A549 (cell line): ENCODE results near the gene PDK4. TPM values are rescaled to one million over a fixed set of nuclear protein-coding genes. Genes with fewer than 3 reads are reported as not detected.
A peak's percentile ranks its signal among the peaks of the same experiment; 100 is the strongest.

Experiments used
- ATAC-seq, 2 experiments: fragments of 200-7000 bp in 1 of 2; fragments of >200 bp in 1 of 2; cut with Nextera tagmentation in 1 of 2; cut with Tn5 transposase in 1 of 2; 3 replicates each; pipeline versions ENCODE4 v1.8.0 to v1.9.1; 2018 to 2020; ENCODE audit warnings: mild to moderate bottlenecking in 1 of 2, moderate library complexity in 1 of 2
- CTCF ChIA-PET: fragments of 300-600 bp; sonication (Branson Sonifier 250); formaldehyde crosslinking; extraction: SDS; loops from one replicate; lab custom pipeline; 2021; ENCODE audit warnings: antibody characterized with exemption, inconsistent platforms; lab: Yijun Ruan, JAX
- POLR2A ChIA-PET: fragments of 350-600 bp; formaldehyde crosslinking; extraction: SDS; loops from one replicate; lab custom pipeline; 2021; ENCODE audit warnings: antibody characterized with exemption, inconsistent platforms; lab: Yijun Ruan, JAX
- DNase-seq, 2 experiments: peaks; one replicate each; pipeline versions ENCODE4 v3.0.0 to v3.0.0-alpha.2; 2011 to 2016; ENCODE audit warnings: low read depth in 1 of 2, low spot score in 1 of 2
- FAIRE-seq: peaks from 2 replicates; lab custom pipeline; 2011; peaks lifted over from hg19 to GRCh38; lab: Jason Lieb, UNC
- H3K27ac ChIP-seq, 2 experiments: fragments of >200 bp; sonication (Bioruptor Twin); formaldehyde crosslinking; 3 replicates each; pipeline ENCODE4 v1.5.1; 2016 to 2017
- H3K4me1 ChIP-seq: fragments of >200 bp; sonication (Bioruptor Twin); formaldehyde crosslinking; 3 replicates; pipeline ENCODE4 v1.6.1; 2016
- H3K4me2 ChIP-seq: fragments of >200 bp; sonication (Bioruptor Twin); formaldehyde crosslinking; 3 replicates; pipeline ENCODE4 v1.6.1; 2016
- H3K4me3 ChIP-seq: fragments of >200 bp; sonication (Bioruptor Twin); formaldehyde crosslinking; 3 replicates; pipeline ENCODE4 v1.5.1; 2016
- H3K9me3 ChIP-seq: fragments of >200 bp; sonication (Bioruptor Twin); formaldehyde crosslinking; 3 replicates; pipeline ENCODE4 v1.6.1; 2016
- ATOH8 ChIP-seq: fragments of 250-450 bp; sonication (Bioruptor Pico); IDR thresholded peaks from 2 replicates; pipeline ENCODE4 v1.5.0; 2020; ENCODE audit warnings: low read depth, mild to moderate bottlenecking, moderate library complexity
- BHLHE40 ChIP-seq: IDR thresholded peaks from 2 replicates; pipeline ENCODE4 v1.6.1; 2012; ENCODE audit warnings: low read depth, low read length, inconsistent platforms
- ELK1 ChIP-seq: fragments of 150-350 bp; IDR thresholded peaks from 2 replicates; pipeline ENCODE4 v1.6.1; 2014; ENCODE audit warnings: low read depth, mild to moderate bottlenecking, low read length
- EP300 ChIP-seq, 2 experiments: fragments of >200 bp; sonication (Bioruptor Twin); formaldehyde crosslinking; IDR thresholded peaks; 2 replicates in 1 of 2; 3 replicates in 1 of 2; pipeline ENCODE4 v1.6.1; 2016 to 2017
- HDAC2 ChIP-seq: fragments of 200-600 bp; sonication (generic); IDR thresholded peaks from 2 replicates; pipeline ENCODE4 v1.6.1; 2016
- HES2 ChIP-seq: fragments of >200 bp; sonication (Bioruptor Twin); formaldehyde crosslinking; IDR thresholded peaks from 2 replicates; pipeline ENCODE4 v1.6.1; 2016
- HEYL ChIP-seq: fragments of 250-450 bp; sonication (Bioruptor Pico); IDR thresholded peaks from 2 replicates; pipeline ENCODE4 v1.8.0; 2021; ENCODE audit warnings: mild to moderate bottlenecking, moderate library complexity
- HOXB5 ChIP-seq: fragments of 250-450 bp; sonication (Bioruptor Pico); IDR thresholded peaks from 2 replicates; pipeline ENCODE4 v1.5.0; 2020; ENCODE audit warnings: mild to moderate bottlenecking, moderate library complexity
- JUN ChIP-seq, 2 experiments: fragments of >200 bp; sonication (Bioruptor Twin); formaldehyde crosslinking; IDR thresholded peaks; 2 replicates in 1 of 2; 3 replicates in 1 of 2; pipeline ENCODE4 v1.6.1; 2016 to 2017
- JUNB ChIP-seq: fragments of >200 bp; sonication (Bioruptor Twin); formaldehyde crosslinking; IDR thresholded peaks from 2 replicates; pipeline ENCODE4 v1.6.1; 2016
- KDM1A ChIP-seq: fragments of 200-600 bp; sonication (generic); IDR thresholded peaks from 2 replicates; pipeline ENCODE4 v1.6.1; 2016; ENCODE audit warnings: low read depth, mild to moderate bottlenecking
- MAFK ChIP-seq: fragments of 450-650 bp; IDR thresholded peaks from 2 replicates; pipeline ENCODE4 v1.6.1; 2014; ENCODE audit not compliant: partially characterized antibody
- MAZ ChIP-seq: fragments of 150-350 bp; IDR thresholded peaks from 2 replicates; pipeline ENCODE4 v1.6.1; 2014; ENCODE audit warnings: antibody characterized with exemption, low read depth, low read length, borderline replicate concordance
- MYC ChIP-seq: IDR thresholded peaks from 2 replicates; pipeline ENCODE4 v1.6.1; 2012; ENCODE audit warnings: mild to moderate bottlenecking, inconsistent platforms, low read length, improper control_type of control experiment, borderline replicate concordance
- NFE2L2 ChIP-seq: fragments of 150-350 bp; conservative IDR thresholded peaks from 2 replicates; pipeline ENCODE4 v1.6.1; 2014; ENCODE audit warnings: low read length
- NPAS2 ChIP-seq: fragments of 250-450 bp; sonication (Bioruptor Pico); IDR thresholded peaks from 2 replicates; pipeline ENCODE4 v1.8.0; 2022; ENCODE audit warnings: mild to moderate bottlenecking, moderate library complexity, borderline replicate concordance
- NR3C1 ChIP-seq: fragments of >200 bp; sonication (Bioruptor Twin); formaldehyde crosslinking; IDR thresholded peaks from 3 replicates; pipeline ENCODE4 v1.6.1; 2017
- RCOR1 ChIP-seq: fragments of 150-350 bp; IDR thresholded peaks from 2 replicates; pipeline ENCODE4 v1.6.1; 2014; ENCODE audit warnings: antibody characterized with exemption, low read length, low read depth
- RFX5 ChIP-seq: fragments of 450-650 bp; IDR thresholded peaks from 2 replicates; pipeline ENCODE4 v1.7.1; 2014; ENCODE audit warnings: antibody characterized with exemption, mild to moderate bottlenecking, moderate library complexity
- ZC3H11A ChIP-seq: fragments of 450-650 bp; IDR thresholded peaks from 2 replicates; pipeline ENCODE4 v1.6.1; 2014; ENCODE audit warnings: antibody characterized with exemption, mild to moderate bottlenecking
- WGBS: methylation state at CpG from one replicate; pipeline ENCODE4 v1.1.6; 2017; ENCODE audit errors: missing lambda C conversion rate; 5-methylcytosine and 5-hydroxymethylcytosine counted together
- polyA plus RNA-seq, 4 experiments: library from polyadenylated mRNA; depleted of rRNA in 3 of 4; stranded (reverse); fragments of >200 nt; fragmentation: RNase III in 1 of 4; extraction: RNeasy Plus Mini Kit Qiagen cat#74134 plus additional on column Dnase treatment in 1 of 4; gene quantifications; 2 replicates in 3 of 4; 3 replicates in 1 of 4; pipeline ENCODE4 v1.2.3, GENCODE V29; 2011 to 2017
- TF ChIP-seq, protein P1 (sequence below): IDR thresholded peaks from 2 replicates; pipeline ENCODE4 v1.6.1; 2012

The PDK4 gene
- polyA plus RNA-seq, 2 of the 4 experiments (the other 2 are of a cell fraction), result 8.6 to 21.9 TPM

DNA sequence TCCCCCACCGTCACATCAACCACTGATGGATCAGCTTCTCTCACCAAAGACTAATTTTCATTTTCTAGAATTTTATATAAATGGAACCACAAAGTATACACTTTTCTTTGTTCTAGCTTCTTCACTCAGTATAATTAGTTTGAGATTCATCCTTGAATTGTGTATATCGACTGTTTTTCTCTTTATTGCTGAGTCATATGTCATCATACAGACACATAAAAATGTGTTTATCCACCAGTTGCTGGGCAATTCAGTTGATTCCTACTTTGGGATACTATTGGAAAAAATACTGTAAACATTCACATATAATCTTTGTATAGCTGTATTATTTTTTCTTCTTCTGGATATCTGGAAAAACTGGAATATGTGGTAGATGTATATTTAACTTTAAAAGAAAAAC, 26.6 kb downstream of the PDK4 start:
- ATAC-seq, result no peak
- no peak overlapping the region for H3K27ac ChIP-seq
- ChIA-PET POLR2A (no interaction called here), CTCF (interaction anchor here (0.6 to 1.1 kb wide), 5 partner anchors 8 to 42 kb away, joined by 3 read pairs; no protein-coding TSS in a partner anchor)
- DNase-seq, result peak in 1 of 2 experiments; percentile 11
- H3K4me3 ChIP-seq, result no peak overlapping the region
- H3K9me3 ChIP-seq, result no peaks in the 10 kb centered on the region
- FAIRE-seq, result peak; percentile 56
- H3K4me1 ChIP-seq, result peaks cover 4% of the 10 kb centered on the region; the same call in 1 of the 3 replicates
- H3K4me2 ChIP-seq, result no peak overlapping the region
- WGBS, result 56% methylated on average over 2 of the region's 2 CpGs
- TF ChIP-seq MAFK (peak; percentile 94), NFE2L2 (peak; percentile 90), MAZ (no peak), MYC (no peak), JUN (IDR thresholded peaks at IDR 0.05) (no peak)

- POLR2A ChIA-PET, result no interaction called here
- ATAC-seq (no peak), FAIRE-seq (no peak), DNase-seq (no peak)
- Histone ChIP-seq H3K9me3 (no peaks in the 10 kb centered on the region), H3K4me1 (no peaks in the 10 kb centered on the region), H3K4me2 (no peak overlapping the region), H3K27ac (no peak overlapping the region), H3K4me3 (no peak overlapping the region)
- 17% methylated on average over 2 of the region's 2 CpGs for WGBS
- CTCF ChIA-PET, result interaction anchor here (1.3 kb wide), 1 partner anchor 15 kb away, joined by 3 read pairs; no protein-coding TSS in a partner anchor
- no peak for TF ChIP-seq JUNB
- TF ChIP-seq ATOH8, result no peak
- no peak for TF ChIP-seq HEYL (CRISPR knock-in tag)
- TF ChIP-seq KDM1A, result no peak
- no peak for TF ChIP-seq HOXB5 (CRISPR knock-in tag)
- TF ChIP-seq ZC3H11A, result no peak
- no peak for TF ChIP-seq HDAC2
- no peak for TF ChIP-seq ELK1
- TF ChIP-seq RCOR1, result no peak
- TF ChIP-seq EP300 (IDR thresholded peaks at IDR 0.05), result no peak
- TF ChIP-seq NR3C1, result no peak
- TF ChIP-seq NPAS2 (CRISPR knock-in tag), result no peak
- TF ChIP-seq, protein P1, sequence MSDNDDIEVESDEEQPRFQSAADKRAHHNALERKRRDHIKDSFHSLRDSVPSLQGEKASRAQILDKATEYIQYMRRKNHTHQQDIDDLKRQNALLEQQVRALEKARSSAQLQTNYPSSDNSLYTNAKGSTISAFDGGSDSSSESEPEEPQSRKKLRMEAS, result no peak
- TF ChIP-seq RFX5, result no peak
- TF ChIP-seq MAZ, result no peak
- TF ChIP-seq BHLHE40, result no peak
Observed at GRCh38 chr7:95560674-95561073, 35.6 kb downstream of the PDK4 start.

DNA sequence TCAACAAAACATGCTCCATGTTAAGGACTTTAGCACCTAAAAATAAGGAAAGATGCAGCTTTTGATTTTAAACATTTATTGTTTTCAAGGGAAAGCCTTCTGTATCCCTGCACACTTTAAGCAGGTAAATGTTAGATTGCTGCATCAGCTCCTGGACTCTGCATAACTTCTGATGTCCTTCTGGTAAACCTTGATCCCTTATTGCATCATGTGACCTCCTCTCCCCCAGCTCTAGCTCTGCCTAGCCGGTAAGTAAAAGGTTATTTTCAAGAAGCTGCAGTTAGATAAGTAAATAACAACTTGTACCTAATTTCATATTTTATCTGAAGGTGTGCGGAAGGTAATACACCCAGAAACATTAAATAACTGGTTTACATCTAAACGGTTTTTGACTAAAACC, 37.5 kb downstream of the PDK4 start:
- 34% methylated on average over 3 of the region's 3 CpGs for WGBS
- Histone ChIP-seq H3K4me2 (no peak overlapping the region), H3K4me3 (no peak overlapping the region), H3K4me1 (no peaks in the 10 kb centered on the region), H3K9me3 (no peaks in the 10 kb centered on the region), H3K27ac (no peak overlapping the region)
- ChIA-PET CTCF (interaction anchor here (0.6 to 3.8 kb wide), 5 partner anchors 9 to 127 kb away, joined by 3 to 15 read pairs (median 4); no protein-coding TSS in a partner anchor), POLR2A (no interaction called here)
- TF ChIP-seq HES2, result no peak
- ATAC-seq (no peak), FAIRE-seq (no peak), DNase-seq (no peak)
